K562 (cell line): ENCODE results near the gene TIFAB. TPM values are rescaled to one million over a fixed set of nuclear protein-coding genes. Genes with fewer than 3 reads are reported as not detected.

Experiments
- ARID4B ChIP-seq: sonication (generic); formaldehyde crosslinking; IDR thresholded peaks from 2 replicates; pipeline ENCODE4 v1.8.0; 2022; ENCODE audit warnings: mild to moderate bottlenecking, missing genetic modification reagents
- CTBP1 ChIP-seq: fragments of 450-650 bp; IDR thresholded peaks from 2 replicates; pipeline ENCODE4 v1.6.1; 2016; ENCODE audit warnings: borderline replicate concordance
- GABPB1 ChIP-seq: sonication (generic); formaldehyde crosslinking; IDR thresholded peaks from 2 replicates; pipeline ENCODE4 v1.8.0; 2022; ENCODE audit warnings: mild to moderate bottlenecking, missing genetic modification reagents
- ID3 ChIP-seq, 2 experiments: fragments of 250-450 bp in 1 of 2; fragments of 450-650 bp in 1 of 2; sonication (Bioruptor Pico) in 1 of 2; IDR thresholded peaks; 2 replicates each; pipeline versions ENCODE4 v1.6.1 to v1.8.0; 2016 to 2021; ENCODE audit warnings: mild to moderate bottlenecking in 2 of 2, moderate library complexity in 2 of 2, missing compliant biosample characterization in 1 of 2, missing genetic modification characterization in 1 of 2
- LEF1 ChIP-seq: fragments of 450-650 bp; IDR thresholded peaks from 2 replicates; pipeline ENCODE4 v1.6.1; 2016; ENCODE audit warnings: mild to moderate bottlenecking
- MCM2 ChIP-seq: fragments of 450-650 bp; IDR thresholded peaks from 2 replicates; pipeline ENCODE4 v1.6.1; 2017; ENCODE audit warnings: low read depth, mild to moderate bottlenecking
- NR2C2 ChIP-seq, 2 experiments: fragments of 200-800 bp in 1 of 2; sonication (Bioruptor generic) in 1 of 2; sonication (generic) in 1 of 2; formaldehyde crosslinking in 1 of 2; IDR thresholded peaks; 2 replicates each; pipeline versions ENCODE4 v1.6.1 to v1.8.0; 2016 to 2022; ENCODE audit warnings: mild to moderate bottlenecking in 1 of 2, missing compliant biosample characterization in 1 of 2, missing genetic modification characterization in 1 of 2, missing genetic modification reagents in 1 of 2
- polyA plus RNA-seq, 8 experiments: library from polyadenylated mRNA; depleted of rRNA in 4 of 8; stranded (reverse) in 5 of 8; unstranded in 3 of 8; fragments of >200 nt; fragmentation: Nextera tagmentation in 2 of 8; fragmentation: Illumina TruSeq in 1 of 8; extraction: Ambion mirVana in 2 of 8; extraction: Trizol in 1 of 8; gene quantifications; 2 replicates each; pipeline versions ENCODE4 v1.2.1 to v1.2.3, GENCODE V29; 2011 to 2014; ENCODE audit warnings: inconsistent platforms in 1 of 8, missing spikeins in 1 of 8
- total RNA-seq, 7 experiments: library from RNA; depleted of rRNA in 6 of 7; stranded (reverse); fragments of >200 nt in 6 of 7; fragmentation: Illumina TruSeq in 2 of 7; extraction: Trizol in 2 of 7; gene quantifications; 2 replicates each; pipeline versions ENCODE4 v1.2.1 to v1.2.3, GENCODE V29; 2011 to 2021; ENCODE audit warnings: low replicate concordance in 1 of 7
- TF ChIP-seq, protein P1 (sequence below): fragments of 450-650 bp; conservative IDR thresholded peaks from 2 replicates; pipeline ENCODE4 v1.6.1; 2016; ENCODE audit warnings: missing genetic modification characterization, low read depth, mild to moderate bottlenecking, missing compliant biosample characterization, moderate library complexity
- TF ChIP-seq, protein P2 (sequence below), 2 experiments: IDR thresholded peaks in 1 of 2; conservative IDR thresholded peaks in 1 of 2; 2 replicates each; pipeline ENCODE4 v1.6.1; 2016; ENCODE audit warnings: low read depth in 2 of 2, mild to moderate bottlenecking in 1 of 2, missing compliant biosample characterization in 1 of 2, missing genetic modification characterization in 1 of 2, moderate library complexity in 1 of 2
- TF ChIP-seq, protein P3 (sequence below): fragments of 200-800 bp; sonication (Bioruptor generic); IDR thresholded peaks from 2 replicates; pipeline ENCODE4 v1.6.1; 2017; ENCODE audit warnings: missing genetic modification characterization, missing compliant biosample characterization
- TF ChIP-seq, protein P4 (sequence below): fragments of 250-450 bp; sonication (Bioruptor Pico); IDR thresholded peaks from 2 replicates; pipeline ENCODE4 v1.5.0; 2021

Gene TIFAB
- total and polyA plus RNA-seq, 9 of the 15 experiments (the other 6 are each of a cell fraction or from before 2014, with no cell fraction given) = not detected

- TF ChIP-seq ARID4B (CRISPR knock-in tag) = peak; percentile 32; the same call in 1 of the 2 replicates
- TF ChIP-seq, protein P1, sequence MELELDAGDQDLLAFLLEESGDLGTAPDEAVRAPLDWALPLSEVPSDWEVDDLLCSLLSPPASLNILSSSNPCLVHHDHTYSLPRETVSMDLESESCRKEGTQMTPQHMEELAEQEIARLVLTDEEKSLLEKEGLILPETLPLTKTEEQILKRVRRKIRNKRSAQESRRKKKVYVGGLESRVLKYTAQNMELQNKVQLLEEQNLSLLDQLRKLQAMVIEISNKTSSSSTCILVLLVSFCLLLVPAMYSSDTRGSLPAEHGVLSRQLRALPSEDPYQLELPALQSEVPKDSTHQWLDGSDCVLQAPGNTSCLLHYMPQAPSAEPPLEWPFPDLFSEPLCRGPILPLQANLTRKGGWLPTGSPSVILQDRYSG (tag) = no peak
- no peak for TF ChIP-seq MCM2
- 0 out of 2 replicates have a peak, but pooled peaks have one; percentile 39 for TF ChIP-seq GABPB1 (CRISPR knock-in tag)
- TF ChIP-seq CTBP1 = peak; percentile 70; the same call in 1 of the 2 replicates
- TF ChIP-seq, protein P2, sequence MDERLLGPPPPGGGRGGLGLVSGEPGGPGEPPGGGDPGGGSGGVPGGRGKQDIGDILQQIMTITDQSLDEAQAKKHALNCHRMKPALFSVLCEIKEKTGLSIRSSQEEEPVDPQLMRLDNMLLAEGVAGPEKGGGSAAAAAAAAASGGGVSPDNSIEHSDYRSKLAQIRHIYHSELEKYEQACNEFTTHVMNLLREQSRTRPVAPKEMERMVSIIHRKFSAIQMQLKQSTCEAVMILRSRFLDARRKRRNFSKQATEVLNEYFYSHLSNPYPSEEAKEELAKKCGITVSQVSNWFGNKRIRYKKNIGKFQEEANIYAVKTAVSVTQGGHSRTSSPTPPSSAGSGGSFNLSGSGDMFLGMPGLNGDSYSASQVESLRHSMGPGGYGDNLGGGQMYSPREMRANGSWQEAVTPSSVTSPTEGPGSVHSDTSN (CRISPR knock-in tag; IDR thresholded peaks at IDR 0.05; ENCODE audit: low read depth) = no peak
- TF ChIP-seq, protein P2 (tag; conservative IDR thresholded peaks at IDR 0.05; ENCODE audit: low read depth) = no peak
- TF ChIP-seq, protein P3, sequence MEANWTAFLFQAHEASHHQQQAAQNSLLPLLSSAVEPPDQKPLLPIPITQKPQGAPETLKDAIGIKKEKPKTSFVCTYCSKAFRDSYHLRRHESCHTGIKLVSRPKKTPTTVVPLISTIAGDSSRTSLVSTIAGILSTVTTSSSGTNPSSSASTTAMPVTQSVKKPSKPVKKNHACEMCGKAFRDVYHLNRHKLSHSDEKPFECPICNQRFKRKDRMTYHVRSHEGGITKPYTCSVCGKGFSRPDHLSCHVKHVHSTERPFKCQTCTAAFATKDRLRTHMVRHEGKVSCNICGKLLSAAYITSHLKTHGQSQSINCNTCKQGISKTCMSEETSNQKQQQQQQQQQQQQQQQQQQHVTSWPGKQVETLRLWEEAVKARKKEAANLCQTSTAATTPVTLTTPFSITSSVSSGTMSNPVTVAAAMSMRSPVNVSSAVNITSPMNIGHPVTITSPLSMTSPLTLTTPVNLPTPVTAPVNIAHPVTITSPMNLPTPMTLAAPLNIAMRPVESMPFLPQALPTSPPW (CRISPR knock-in tag) = peak; percentile 88
- TF ChIP-seq NR2C2 (CRISPR knock-in tag; IDR thresholded peaks at IDR 0.05) = no peak
- TF ChIP-seq NR2C2 (tag; IDR thresholded peaks at IDR 0.05) = 0 out of 2 replicates have a peak, but pooled peaks have one; percentile 2
- no peak for TF ChIP-seq LEF1
- TF ChIP-seq ID3 (CRISPR knock-in tag; IDR thresholded peaks at IDR 0.05) = no peak
- no peak for TF ChIP-seq ID3 (tag; IDR thresholded peaks at IDR 0.05)
- TF ChIP-seq, protein P4, sequence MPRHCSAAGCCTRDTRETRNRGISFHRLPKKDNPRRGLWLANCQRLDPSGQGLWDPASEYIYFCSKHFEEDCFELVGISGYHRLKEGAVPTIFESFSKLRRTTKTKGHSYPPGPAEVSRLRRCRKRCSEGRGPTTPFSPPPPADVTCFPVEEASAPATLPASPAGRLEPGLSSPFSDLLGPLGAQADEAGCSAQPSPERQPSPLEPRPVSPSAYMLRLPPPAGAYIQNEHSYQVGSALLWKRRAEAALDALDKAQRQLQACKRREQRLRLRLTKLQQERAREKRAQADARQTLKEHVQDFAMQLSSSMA (CRISPR knock-in tag) = no peak
Observed at GRCh38 chr5:135482381-135482933, 30.3 kb upstream of the TIFAB start (continued).
